GM12864 (cell line): ENCODE results near the gene MGP.

Experiments used
- DNase-seq: peaks from one replicate; pipeline ENCODE4 v3.0.0-alpha.2; 2011; ENCODE audit warnings: low read depth
- H3K4me3 ChIP-seq: 2 replicates; pipeline ENCODE4 v1.5.1; 2011; ENCODE audit warnings: mild to moderate bottlenecking, low read depth, low read length, control low read depth
- TF ChIP-seq, protein P1 (sequence below): IDR thresholded peaks from 2 replicates; pipeline ENCODE4 v1.5.1; 2011; ENCODE audit warnings: low read depth, mild to moderate bottlenecking, moderate library complexity, low read length, control low read depth, inconsistent platforms; ENCODE audit errors: missing control alignments

MGP gene

DNA sequence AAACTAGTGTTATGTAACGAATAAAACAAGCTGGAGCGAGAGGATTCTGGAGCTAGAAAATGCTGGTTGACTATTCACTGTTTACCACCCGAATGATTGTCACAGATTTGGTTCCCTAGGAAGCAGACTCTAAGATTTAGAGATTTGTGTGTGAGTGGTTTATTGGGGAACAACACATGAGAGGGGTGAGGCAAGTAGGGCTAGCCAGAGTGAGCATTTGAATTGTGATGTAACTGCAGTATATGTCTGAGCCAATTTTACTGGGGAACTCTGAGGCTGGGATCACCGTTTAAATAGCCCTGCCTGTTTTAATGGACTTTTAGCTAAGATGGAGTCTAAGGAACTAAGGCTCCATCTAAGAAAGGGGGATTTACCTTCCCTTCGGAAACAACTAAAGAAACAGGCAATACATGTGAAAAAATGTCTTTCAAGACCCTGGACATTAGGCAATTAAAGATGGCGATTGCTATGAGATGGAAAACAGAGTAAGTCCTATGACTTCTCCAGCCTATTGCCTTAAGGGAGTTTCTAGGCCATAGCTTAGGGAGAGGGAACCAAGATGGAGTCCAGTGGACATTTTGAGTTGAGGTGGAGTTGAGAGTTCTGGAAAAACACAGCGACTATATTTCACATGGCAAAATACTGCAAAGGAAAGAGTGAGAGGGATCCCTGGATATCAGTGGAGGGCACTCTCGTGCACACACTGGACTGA is 6.3 kb downstream of the MGP start:
- TF ChIP-seq, protein P1, sequence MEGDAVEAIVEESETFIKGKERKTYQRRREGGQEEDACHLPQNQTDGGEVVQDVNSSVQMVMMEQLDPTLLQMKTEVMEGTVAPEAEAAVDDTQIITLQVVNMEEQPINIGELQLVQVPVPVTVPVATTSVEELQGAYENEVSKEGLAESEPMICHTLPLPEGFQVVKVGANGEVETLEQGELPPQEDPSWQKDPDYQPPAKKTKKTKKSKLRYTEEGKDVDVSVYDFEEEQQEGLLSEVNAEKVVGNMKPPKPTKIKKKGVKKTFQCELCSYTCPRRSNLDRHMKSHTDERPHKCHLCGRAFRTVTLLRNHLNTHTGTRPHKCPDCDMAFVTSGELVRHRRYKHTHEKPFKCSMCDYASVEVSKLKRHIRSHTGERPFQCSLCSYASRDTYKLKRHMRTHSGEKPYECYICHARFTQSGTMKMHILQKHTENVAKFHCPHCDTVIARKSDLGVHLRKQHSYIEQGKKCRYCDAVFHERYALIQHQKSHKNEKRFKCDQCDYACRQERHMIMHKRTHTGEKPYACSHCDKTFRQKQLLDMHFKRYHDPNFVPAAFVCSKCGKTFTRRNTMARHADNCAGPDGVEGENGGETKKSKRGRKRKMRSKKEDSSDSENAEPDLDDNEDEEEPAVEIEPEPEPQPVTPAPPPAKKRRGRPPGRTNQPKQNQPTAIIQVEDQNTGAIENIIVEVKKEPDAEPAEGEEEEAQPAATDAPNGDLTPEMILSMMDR: no peak

DNA sequence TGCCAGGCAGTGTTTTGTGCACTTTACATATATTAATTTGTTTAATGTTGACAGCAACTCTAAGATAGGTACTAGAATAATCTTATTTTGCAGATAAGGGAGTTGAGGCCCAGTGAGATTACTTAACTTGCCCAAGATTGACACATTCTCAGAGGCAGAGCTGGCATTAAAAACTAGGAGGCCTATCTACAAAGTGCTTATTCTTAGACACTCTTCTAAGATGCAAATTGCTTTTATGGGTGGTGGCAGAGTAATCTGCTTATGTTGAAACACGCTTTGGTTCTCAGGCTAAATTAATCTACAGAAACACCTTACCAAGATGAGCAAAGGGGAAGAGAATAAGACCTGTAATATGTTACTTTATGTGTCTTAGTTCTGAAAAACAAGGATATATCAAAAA is 7.2 kb downstream of the MGP start:
- no peak for DNase-seq
- no peak overlapping the region for H3K4me3 ChIP-seq
- TF ChIP-seq, protein P1: no peak

More for the DNA sequence above, 6.3 kb downstream of the MGP start:
- no peak for DNase-seq
- no peak overlapping the region for H3K4me3 ChIP-seq

DNA sequence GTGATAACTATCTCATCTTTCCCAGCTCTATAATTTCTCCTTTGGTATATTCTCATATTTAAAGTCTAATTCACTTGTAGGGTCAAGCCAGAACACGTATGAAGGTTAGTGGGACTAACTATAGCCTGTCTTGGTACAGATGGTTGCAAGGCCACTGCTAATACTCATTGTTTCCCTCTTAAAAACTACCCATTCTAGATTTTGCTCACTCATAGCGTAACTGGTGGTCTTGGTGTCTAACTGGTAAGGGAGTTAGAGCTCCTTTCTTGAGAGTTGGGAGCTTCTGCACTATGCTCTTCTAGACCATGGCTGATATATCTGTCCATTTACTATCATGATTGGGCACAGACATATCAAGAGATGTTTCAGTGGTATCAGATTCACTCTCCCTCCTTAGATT is 8.8 kb downstream of the MGP start:
- DNase-seq: no peak
- no peak overlapping the region for H3K4me3 ChIP-seq
- TF ChIP-seq, protein P1: no peak

DNA sequence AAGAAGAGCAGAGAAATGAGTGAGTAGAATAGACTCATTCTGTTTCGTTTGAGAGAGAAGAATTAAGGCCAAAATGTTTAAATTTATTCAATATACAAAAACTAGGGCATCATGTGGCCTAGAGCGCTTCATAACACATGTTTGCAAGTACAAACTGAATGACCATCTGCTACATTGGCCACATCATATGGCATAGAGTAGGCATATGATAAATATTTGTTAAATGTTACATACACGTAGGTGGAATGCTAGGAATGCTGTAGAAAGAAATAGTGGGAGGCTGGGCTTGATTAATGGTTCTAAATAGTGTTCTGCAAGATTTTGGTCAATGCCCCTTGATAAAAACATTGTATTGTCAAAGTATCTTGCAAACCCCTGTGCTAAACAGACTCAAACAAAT is 10.8 kb downstream of the MGP start:
- DNase-seq: no peak
- TF ChIP-seq, protein P1: no peak

DNA sequence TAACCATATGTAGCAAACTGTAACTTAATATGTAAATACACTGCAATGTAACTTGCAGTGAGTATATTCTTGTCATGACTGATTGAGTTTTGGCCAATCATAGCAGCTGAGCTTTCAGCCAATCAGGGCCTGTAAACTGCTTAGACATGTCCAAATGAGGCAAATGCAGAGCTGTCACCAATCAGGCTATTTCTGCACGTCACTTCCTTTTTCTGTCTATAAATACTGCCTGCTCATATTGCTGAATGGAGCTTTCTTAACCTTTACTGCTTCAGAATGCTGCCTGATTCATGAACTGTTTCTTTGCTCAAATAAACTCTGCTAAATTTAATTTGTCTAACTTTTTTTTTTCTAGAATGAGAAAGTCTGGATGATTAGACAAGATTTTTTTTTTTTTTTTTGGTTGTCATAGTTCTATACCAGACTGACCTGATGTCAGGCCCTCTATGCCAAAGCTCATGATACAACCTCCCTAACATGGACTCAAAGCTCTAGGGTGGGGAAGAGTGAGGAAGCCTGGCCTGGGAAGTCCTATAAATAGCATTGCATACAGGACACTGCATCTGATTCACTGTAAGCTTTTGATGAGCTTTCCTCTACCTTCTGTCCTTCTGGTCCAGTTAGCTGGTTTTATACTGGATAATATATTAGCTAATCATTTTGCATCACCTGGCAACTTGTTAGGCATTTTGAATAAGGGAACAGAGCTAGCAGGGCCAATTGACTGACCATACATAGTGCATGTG is 12.0 kb downstream of the MGP start:
- no peak for DNase-seq
- H3K4me3 ChIP-seq: no peak overlapping the region
- TF ChIP-seq, protein P1: no peak

More for the DNA sequence above, 10.8 kb downstream of the MGP start:
- H3K4me3 ChIP-seq: no peak overlapping the region

DNA sequence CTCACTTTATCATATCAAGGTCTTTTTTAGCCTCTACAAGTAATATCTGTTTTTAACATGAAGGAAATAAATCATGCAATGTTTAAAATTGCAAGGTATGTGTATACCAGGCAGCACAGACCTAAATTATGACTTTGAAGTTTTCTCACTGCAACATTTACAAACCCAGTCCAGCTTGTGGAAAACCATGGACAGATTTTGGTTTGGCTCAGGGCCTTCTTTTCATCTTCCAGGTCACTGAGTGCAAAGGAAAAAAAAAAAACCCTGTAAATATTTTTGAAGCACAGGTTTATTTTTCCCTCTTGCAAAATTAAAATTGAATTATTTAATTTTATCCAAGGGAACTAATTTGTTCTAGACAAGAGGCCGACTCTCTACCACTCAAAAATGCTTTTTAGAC is 13.8 kb downstream of the MGP start:
- DNase-seq: no peak
- TF ChIP-seq, protein P1: no peak
- H3K4me3 ChIP-seq: no peak overlapping the region
